Raji (cell line): Measurements from ENCODE around the gene KLF13.

ENCODE experiments used
- POLR2A ChIP-seq: IDR thresholded peaks from 2 replicates; pipeline ENCODE4 v1.6.1; 2011; ENCODE audit warnings: low read depth, low read length, control low read depth; ENCODE audit not compliant: insufficient read depth

KLF13 gene

GRCh38 chr15:31332020-31332680, 5.5 kb downstream of the KLF13 start:
- no peak for TF ChIP-seq POLR2A

- no peak for TF ChIP-seq POLR2A
Observed at GRCh38 chr15:31332681-31333071, 6.0 kb downstream of the KLF13 start.

GRCh38 chr15:31333119-31333518, 6.5 kb downstream of the KLF13 start:
- TF ChIP-seq POLR2A: no peak

GRCh38 chr15:31333820-31334219, 7.2 kb downstream of the KLF13 start:
- TF ChIP-seq POLR2A: no peak

- TF ChIP-seq POLR2A: no peak
Observed at GRCh38 chr15:31335989-31336592, 9.5 kb downstream of the KLF13 start.

DNA sequence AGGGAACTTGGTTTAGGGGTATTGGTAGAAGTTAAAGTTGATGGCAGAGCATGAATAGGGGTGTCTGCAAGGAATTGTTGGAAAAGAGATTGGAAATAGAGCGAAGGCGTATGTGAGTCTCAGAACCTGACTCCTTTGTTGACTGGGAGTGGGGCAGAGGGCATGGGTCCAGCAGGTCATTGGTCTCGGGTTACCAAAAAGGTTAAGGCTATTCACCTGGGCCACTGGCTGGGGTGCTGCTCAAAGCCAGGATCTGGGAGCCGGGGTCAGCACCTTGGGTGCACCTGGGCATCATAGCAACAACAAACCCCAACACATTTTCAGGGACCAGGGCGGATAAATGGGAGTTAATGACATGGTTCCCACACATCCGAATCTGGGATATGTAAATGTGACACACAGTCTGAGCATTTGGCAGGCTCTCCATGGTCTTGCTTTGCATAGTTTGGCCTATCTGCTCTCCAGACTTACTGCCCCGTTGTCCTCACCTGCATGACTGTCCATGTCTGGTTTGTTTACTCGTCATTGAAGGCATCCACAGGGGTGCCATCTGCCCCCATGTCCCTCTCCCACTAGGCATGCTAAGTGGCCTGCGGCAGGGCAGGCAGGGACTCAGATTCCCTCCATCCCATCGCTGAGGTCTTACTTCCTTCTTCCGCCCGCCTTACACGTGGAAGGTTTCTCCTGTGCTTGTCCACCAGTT, 10.1 kb downstream of the KLF13 start:
- no peak for TF ChIP-seq POLR2A

DNA sequence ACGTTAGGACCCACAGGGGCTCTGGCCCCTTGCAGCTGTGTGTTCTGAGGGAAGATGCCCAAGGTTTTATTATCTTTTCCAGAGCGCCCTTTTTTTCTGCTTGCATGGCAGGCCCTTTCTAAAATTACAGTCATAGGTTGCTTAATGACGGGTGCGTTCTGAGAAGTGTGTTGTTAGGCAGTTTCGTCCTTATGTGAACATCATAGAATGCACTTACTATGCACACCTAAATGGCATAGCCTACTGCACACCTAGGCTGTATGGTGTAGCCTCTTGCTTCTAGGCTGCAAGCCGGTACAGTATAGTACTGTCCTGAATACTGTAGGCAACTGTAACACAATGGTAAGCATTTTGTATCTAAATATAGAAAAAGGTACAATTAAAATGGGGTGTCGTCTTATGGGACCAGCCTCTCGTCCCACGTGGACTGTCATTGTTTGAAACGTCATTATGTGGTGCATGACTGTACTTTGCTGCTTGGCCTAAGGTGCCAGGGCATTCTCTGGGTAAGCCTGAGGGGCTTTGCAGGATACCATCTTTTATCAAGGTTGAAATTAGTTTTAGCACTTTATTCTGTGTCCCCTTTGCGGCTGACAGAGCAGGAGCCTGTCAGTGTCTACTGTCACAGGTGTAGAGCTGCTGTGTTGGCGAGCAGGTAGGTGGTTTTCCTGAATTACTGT, 10.9 kb downstream of the KLF13 start:
- TF ChIP-seq POLR2A: no peak

DNA sequence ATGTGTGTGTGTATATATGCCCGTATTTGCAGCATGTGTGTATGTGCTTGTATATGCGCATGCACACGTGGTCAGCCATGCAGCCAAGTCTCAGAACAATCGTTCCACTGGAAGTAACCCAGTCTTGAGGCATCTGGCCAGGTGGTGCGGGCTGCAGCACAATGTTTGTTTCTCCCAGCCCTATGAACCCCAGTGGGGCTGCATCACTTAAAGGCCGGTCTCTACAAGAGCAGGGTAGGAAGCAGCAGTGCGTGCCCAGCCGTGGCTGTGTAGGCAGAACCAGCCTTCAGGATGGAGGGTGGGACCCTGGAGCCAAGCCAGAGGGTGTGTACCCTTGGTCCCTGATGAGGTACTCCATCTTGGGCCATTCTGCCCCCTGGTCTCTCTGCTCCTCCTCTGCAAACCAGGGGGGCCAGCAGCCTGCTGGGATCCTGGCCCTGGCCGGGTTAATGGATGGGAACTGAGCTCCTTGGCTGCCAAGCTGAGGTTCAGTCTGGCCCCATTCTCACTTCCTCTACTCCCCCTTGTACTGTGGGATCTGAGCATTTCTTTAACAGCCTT, 11.8 kb downstream of the KLF13 start:
- no peak for TF ChIP-seq POLR2A

DNA sequence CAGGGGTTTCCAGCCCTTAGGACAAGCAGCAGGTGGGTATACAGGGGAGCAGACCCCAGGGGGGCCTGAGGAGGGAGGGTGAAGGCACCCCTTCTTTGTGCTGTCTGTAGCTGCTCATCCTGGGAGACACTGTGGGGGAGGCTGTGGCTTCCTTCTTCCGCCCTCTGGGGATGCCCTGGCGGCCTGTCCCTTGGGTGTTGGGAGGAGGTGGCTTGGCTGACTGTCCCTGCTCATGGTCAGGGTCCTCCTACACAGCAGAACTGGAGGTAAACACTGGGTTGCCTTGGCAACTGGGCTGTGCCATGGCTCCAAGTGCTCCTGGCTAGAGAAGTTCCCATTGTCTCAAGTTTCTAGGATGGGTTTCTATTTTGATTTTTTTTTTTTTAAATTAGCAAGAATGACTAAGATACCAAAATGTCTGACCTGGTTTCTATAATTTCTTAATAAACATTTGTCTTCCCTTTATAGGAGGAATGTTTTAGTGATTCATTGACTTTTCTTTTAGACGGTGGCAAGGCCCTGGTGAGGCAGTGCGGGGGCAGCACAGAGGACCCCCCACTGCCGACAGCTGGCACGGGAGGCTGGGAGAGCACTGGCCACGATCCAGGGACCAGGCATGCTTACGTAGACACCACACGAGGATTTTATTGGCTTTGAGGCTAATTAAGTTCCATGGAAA, 12.4 kb downstream of the KLF13 start:
- TF ChIP-seq POLR2A: no peak

- no peak for TF ChIP-seq POLR2A
Observed at GRCh38 chr15:31339558-31339895, 12.9 kb downstream of the KLF13 start.

DNA sequence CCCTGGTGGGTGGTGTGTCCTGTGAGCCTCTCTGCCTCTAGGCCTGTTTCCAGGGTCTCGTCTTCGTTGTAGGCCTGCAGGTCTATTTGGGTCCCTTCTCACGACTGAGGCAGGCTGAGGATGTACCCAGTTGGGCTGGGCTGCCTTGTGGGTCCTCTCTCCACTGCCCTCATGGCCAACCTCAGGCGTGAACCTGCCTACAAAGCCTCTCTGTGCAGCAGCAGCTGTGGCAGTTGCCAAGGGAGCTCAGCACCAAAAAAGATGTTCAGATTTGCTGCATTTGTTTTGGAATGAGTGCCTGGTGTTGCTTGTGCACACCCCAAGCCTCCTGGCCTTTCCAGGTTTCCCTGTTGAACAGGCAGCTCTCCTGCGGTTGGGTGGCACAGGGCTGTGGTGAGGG, 13.4 kb downstream of the KLF13 start:
- no peak for TF ChIP-seq POLR2A

DNA sequence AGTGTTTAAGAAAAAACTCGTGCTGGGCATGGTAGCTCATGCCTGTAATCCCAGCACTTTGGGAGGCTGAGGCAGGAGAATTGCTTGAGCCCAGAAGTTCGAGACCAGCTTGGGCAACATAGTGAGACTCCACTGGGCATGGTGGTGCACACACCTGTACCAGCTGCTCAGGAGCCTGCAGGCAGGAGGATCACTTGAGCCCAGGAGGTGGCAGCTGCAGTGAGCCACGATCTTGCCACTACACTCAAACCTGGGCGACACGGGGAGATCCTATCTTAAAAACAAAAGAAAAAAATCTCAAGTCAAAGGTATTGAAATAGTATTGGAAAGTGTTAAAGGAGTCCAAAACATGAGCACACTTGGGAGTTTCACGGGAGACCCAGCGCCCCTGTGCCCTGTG, 14.0 kb downstream of the KLF13 start:
- no peak for TF ChIP-seq POLR2A

- no peak for TF ChIP-seq POLR2A
Observed at GRCh38 chr15:31341071-31341470, 14.4 kb downstream of the KLF13 start.

GRCh38 chr15:31341496-31342195, 15.0 kb downstream of the KLF13 start:
- TF ChIP-seq POLR2A: no peak
